T-cell (primary cell): ENCODE data around the gene KCNQ2. TPM values are rescaled to one million over a fixed set of nuclear protein-coding genes. Genes with fewer than 3 reads are reported as not detected.

Experiments
- ATAC-seq, 4 experiments: fragments of 200-7000 bp in 3 of 4; fragments of 150-1000 bp in 1 of 4; cut with Tn5 transposase; replicated peaks in 1 of 4; 1 replicate in 3 of 4; 2 replicates in 1 of 4; pipeline ENCODE4 v1.10.0; 2021; ENCODE audit warnings: moderate library complexity in 3 of 4, mild to moderate bottlenecking in 2 of 4, moderate number of reproducible peaks in 1 of 4
- CTCF ChIA-PET, 2 donors: fragments of 300-600 bp; sonication (Branson Sonifier 250); formaldehyde crosslinking; loops; one replicate each; lab custom pipeline; 2022; ENCODE audit warnings: antibody characterized with exemption in 2 of 2; lab: Charles Lee
- POLR2A ChIA-PET, 2 donors: fragments of 300-600 bp; sonication (Branson Sonifier 250); formaldehyde crosslinking; loops; one replicate each; lab custom pipeline; 2022; ENCODE audit warnings: antibody characterized with exemption in 2 of 2; lab: Charles Lee
- DNase-seq, 35 experiments: peaks; one replicate each; pipeline versions ENCODE4 v3.0.0 to v3.0.0-alpha.2; 2013 to 2023
- H3K27ac ChIP-seq: one replicate; pipeline ENCODE4 v1.5.1; 2013; ENCODE audit warnings: low read length
- H3K27me3 ChIP-seq, 2 experiments: replicated peaks in 1 of 2; 1 replicate in 1 of 2; 2 replicates in 1 of 2; pipeline versions ENCODE4 v1.6.1 to v1.7.0; 2013; ENCODE audit warnings: low read length in 1 of 2, mixed read lengths in 1 of 2; ENCODE audit not compliant: control insufficient read depth in 2 of 2, insufficient read depth in 2 of 2; ENCODE audit errors: extremely low read depth in 1 of 2
- H3K36me3 ChIP-seq, 2 donors: 1 replicate in 1 of 2; 2 replicates in 1 of 2; pipeline versions ENCODE4 v1.6.1 to v1.7.0; 2013; ENCODE audit warnings: low read length in 1 of 2; ENCODE audit not compliant: control insufficient read depth in 2 of 2, insufficient read depth in 1 of 2; ENCODE audit errors: extremely low read depth in 1 of 2
- H3K4me1 ChIP-seq, 2 experiments: 1 replicate in 1 of 2; 2 replicates in 1 of 2; pipeline versions ENCODE4 v1.6.1 to v1.7.0; 2013; ENCODE audit warnings: low read length in 2 of 2, mixed read lengths in 1 of 2; ENCODE audit not compliant: insufficient read depth in 2 of 2, control insufficient read depth in 1 of 2; ENCODE audit errors: extremely low read depth in 1 of 2
- H3K4me3 ChIP-seq, 2 donors: 1 replicate in 1 of 2; 2 replicates in 1 of 2; pipeline versions ENCODE4 v1.5.1 to v1.7.0; 2013; ENCODE audit warnings: mild to moderate bottlenecking in 2 of 2, low read length in 1 of 2, moderate library complexity in 1 of 2; ENCODE audit not compliant: control insufficient read depth in 1 of 2; ENCODE audit errors: extremely low read depth in 1 of 2
- H3K9me3 ChIP-seq: 2 replicates; pipeline ENCODE4 v1.7.0; 2013
- H3K27ac Mint-ChIP-seq, 2 donors: one replicate each; pipeline ENCODE4 v1.8.0; 2020 to 2021; ENCODE audit warnings: mild to moderate bottlenecking in 2 of 2, mixed read lengths in 2 of 2
- H3K27me3 Mint-ChIP-seq, 2 donors: one replicate each; pipeline ENCODE4 v1.8.0; 2021 to 2022; ENCODE audit warnings: mixed read lengths in 2 of 2
- H3K36me3 Mint-ChIP-seq: one replicate; pipeline ENCODE4 v1.8.0; 2021; ENCODE audit warnings: mixed read lengths
- H3K4me1 Mint-ChIP-seq, 3 donors: one replicate each; pipeline ENCODE4 v1.8.0; 2020 to 2022; ENCODE audit warnings: mixed read lengths in 3 of 3, mild to moderate bottlenecking in 1 of 3
- H3K4me3 Mint-ChIP-seq, 3 donors: one replicate each; pipeline ENCODE4 v1.8.0; 2020 to 2022; ENCODE audit warnings: mild to moderate bottlenecking in 3 of 3, mixed read lengths in 3 of 3, moderate library complexity in 3 of 3
- H3K9me3 Mint-ChIP-seq, 3 donors: one replicate each; pipeline ENCODE4 v1.8.0; 2020 to 2022; ENCODE audit warnings: mixed read lengths in 3 of 3
- WGBS: methylation state at CpG from one replicate; pipeline ENCODE4 v1.1.5; 2013; ENCODE audit warnings: missing lambda C conversion rate; ENCODE audit not compliant: insufficient coverage; 5-methylcytosine and 5-hydroxymethylcytosine counted together
- total RNA-seq, 35 experiments: library from RNA in 6 of 35; stranded (reverse) in 6 of 35; fragments of 120-200 nt in 1 of 35; gene quantifications; one replicate each; pipeline versions ENCODE4 v1.2.1 to v1.2.4 and lab custom pipeline; 2013 to 2026

Gene KCNQ2
- total RNA-seq, 5 donors from 2014 or later (not counting 1 experiment from before 2014, with no cell fraction given): 0.19 to 0.49 (median 0.32) TPM

DNA sequence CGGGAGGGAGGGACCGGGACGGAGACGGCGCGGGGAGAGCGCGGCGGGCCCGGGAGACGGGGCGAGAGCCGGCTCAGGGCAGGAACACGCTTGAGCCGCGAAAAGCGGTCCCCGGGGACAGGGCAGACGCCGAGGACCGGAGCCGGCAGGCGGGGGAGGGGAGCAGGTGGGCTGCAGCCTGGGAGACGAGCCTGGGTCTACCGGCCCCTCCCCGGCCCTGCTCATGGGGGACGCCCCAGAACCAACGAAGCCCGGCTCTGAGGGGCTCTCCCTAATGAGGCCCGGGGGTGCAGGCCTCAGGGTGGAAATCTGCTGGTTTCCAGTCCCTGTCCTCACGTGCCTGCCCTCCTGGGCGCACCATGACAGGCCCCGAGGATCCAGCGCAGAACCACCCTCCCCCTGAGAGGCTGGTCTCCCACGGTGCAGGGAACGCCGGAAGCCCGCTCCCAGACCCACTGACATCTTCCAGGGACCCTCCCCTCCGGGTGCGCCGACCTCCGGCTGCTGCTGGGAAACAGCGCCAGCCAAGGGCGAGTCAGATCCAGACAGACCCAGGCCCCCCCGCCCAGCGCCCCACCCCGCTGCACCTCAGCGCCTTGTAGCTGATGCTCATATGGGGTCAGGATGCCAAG lies 27.0 kb upstream of the KCNQ2 start:
- ChIA-PET POLR2A (no interaction called here), CTCF (no interaction called here)
- peak overlapping the region; percentile 24 to 45 (median 39) for H3K4me3 Mint-ChIP-seq
- H3K4me1 Mint-ChIP-seq: peaks cover 0 to 8% (median 4%) of the 10 kb centered on the region in 3 donors
- Histone ChIP-seq H3K36me3 (no peaks in the 10 kb centered on the region), H3K4me1 (peaks cover 0 to 29% of the 10 kb centered on the region in 2 experiments), H3K9me3 (no peaks in the 10 kb centered on the region), H3K27me3 (peaks cover 0 to 76% of the 10 kb centered on the region in 2 experiments), H3K27ac (no peak overlapping the region), H3K4me3 (peak overlapping the region; percentile 4 to 30)
- WGBS: 18% methylated on average over 44 of the region's 48 CpGs
- peak; percentile 9 to 33 (median 16) for ATAC-seq
- DNase-seq: no peak
- peaks cover 0 to 4% (median 3%) of the 10 kb centered on the region in 3 donors for H3K9me3 Mint-ChIP-seq
- H3K27me3 Mint-ChIP-seq: peaks cover 0 to 20% of the 10 kb centered on the region in 2 donors
- H3K27ac Mint-ChIP-seq: no peak overlapping the region
- no peaks in the 10 kb centered on the region for H3K36me3 Mint-ChIP-seq

DNA sequence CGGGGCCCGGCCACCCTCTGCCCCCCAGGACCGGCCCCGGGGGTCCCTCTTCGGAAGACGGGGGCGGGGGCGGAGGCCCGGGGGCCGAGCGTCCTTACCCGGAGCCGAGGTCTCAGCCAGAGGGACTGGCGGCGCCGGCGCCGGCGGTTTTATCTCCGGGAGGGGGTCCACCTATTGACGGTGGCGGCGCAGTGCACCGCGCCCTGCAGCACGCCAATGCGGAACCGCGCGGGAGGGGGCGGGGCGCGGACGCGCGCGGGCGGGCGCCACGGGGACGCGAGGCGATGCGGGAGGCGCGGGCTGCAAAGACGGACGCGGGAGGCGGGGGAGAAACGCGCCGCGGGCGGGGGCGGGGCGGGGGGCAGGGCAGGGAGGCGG lies 26.5 kb upstream of the KCNQ2 start, which contains the start of gene EEF1A2:
Gene EEF1A2 (minus strand): TSS at position 124 of the 378 bp plus-strand sequence. CDS start 1,320 bp downstream, outside the sequence.
- H3K27me3 ChIP-seq: peaks cover 0 to 77% of the 10 kb centered on the region in 2 experiments
- DNase-seq (peak in 31 of 35 experiments; percentile 22 to 81 (median 48)), ATAC-seq (peak; percentile 77 to 84 (median 79))
- Mint-ChIP-seq H3K4me3 (peak within 1 kb of the TSS; percentile 24 to 52 (median 39)), H3K27ac (no peak within 1 kb of the TSS), H3K27me3 (peaks cover 0 to 20% of the 10 kb centered on the region in 2 donors), H3K4me1 (peaks cover 0 to 8% (median 4%) of the 10 kb centered on the region in 3 donors), H3K9me3 (peaks cover 0 to under 1% (median under 1%) of the 10 kb centered on the region in 3 donors), H3K36me3 (no peaks in the 10 kb centered on the region)
- H3K9me3 ChIP-seq: no peaks in the 10 kb centered on the region
- peak within 1 kb of the TSS; percentile 4 to 30 for H3K4me3 ChIP-seq
- no peak within 1 kb of the TSS for H3K27ac ChIP-seq
- ChIA-PET POLR2A (no interaction called here), CTCF (no interaction called here)
- WGBS: 1% methylated on average over 44 of the region's 58 CpGs
- peaks cover 0 to 29% of the 10 kb centered on the region in 2 experiments for H3K4me1 ChIP-seq
- H3K36me3 ChIP-seq: no peaks in the 10 kb centered on the region

DNA sequence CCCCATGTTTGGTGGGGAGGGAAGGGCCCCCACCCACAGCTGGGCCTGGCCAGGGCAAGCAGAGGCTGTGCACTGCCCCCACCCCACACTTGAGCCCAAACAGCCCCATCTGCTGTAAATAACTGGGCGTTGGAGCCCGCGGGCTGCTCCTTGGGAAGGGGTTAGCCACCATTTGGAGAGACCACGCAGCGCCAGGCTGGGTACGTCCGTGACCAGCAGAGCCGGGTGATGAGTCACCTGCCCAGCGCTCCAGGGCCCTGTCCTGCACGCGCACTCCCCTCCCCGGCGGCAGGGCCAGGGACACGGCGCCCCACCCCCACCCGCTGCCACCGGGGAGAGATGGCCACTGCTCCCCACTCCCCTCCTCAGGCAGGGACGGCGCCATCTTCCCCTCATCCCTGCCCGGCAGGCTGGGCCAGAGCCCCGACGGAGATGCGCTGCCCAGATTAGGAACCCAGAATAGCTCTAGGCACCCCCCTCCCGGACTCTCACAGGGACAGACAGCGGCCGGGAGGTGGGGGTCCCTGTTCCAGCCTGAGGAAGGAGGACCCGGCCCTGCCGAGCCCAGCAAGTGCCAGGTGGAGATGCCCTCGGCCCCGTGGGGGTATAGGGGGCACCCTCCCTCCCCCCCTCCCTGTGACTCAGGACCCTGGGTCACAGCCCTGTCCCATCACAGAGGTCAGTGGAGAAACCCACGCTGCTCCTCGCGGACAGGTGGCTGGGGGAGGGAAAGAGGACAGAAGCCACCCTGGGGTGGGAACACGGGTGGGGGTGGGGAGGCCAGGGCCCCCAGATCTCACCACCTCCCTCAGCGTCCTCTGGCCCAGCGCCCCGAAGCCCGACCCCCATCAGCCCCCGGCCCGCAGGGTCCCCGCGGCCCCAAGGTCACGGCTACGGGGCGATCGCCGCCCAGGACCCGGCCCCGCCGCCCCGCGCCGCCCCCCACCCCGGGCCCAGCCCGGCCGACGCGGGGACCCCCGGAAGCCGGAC lies 25.8 kb upstream of the KCNQ2 start:
- Mint-ChIP-seq H3K9me3 (no peaks in the 10 kb centered on the region), H3K4me1 (peaks cover 0 to 8% (median 4%) of the 10 kb centered on the region in 3 donors), H3K4me3 (peak overlapping the region in 1 of 3 donors; percentile 52), H3K27ac (no peak overlapping the region), H3K36me3 (no peaks in the 10 kb centered on the region), H3K27me3 (peaks cover 0 to 20% of the 10 kb centered on the region in 2 donors)
- ChIA-PET POLR2A (no interaction called here), CTCF (no interaction called here)
- Histone ChIP-seq H3K27ac (no peak overlapping the region), H3K36me3 (no peaks in the 10 kb centered on the region), H3K4me1 (peaks cover 0 to 29% of the 10 kb centered on the region in 2 experiments), H3K27me3 (peaks cover 0 to 74% of the 10 kb centered on the region in 2 experiments), H3K9me3 (no peaks in the 10 kb centered on the region), H3K4me3 (no peak overlapping the region)
- DNase-seq (no peak), ATAC-seq (no peak)
- 10% methylated on average over 48 of the region's 60 CpGs for WGBS

GRCh38 chr20:63497138-63497945 lies 24.9 kb upstream of the KCNQ2 start:
- DNase-seq (no peak), ATAC-seq (no peak)
- peaks cover 5 to 20% of the 10 kb centered on the region in 2 donors for H3K27me3 Mint-ChIP-seq
- H3K27me3 ChIP-seq: peaks cover 0 to 66% of the 10 kb centered on the region in 2 experiments
- peaks cover 0 to 8% (median 4%) of the 10 kb centered on the region in 3 donors for H3K4me1 Mint-ChIP-seq
- H3K4me3 ChIP-seq: no peak overlapping the region
- H3K36me3 Mint-ChIP-seq: no peaks in the 10 kb centered on the region
- no peaks in the 10 kb centered on the region for H3K9me3 ChIP-seq
- peaks cover 0 to 29% of the 10 kb centered on the region in 2 experiments for H3K4me1 ChIP-seq
- H3K36me3 ChIP-seq: no peaks in the 10 kb centered on the region
- H3K9me3 Mint-ChIP-seq: no peaks in the 10 kb centered on the region
- H3K27ac ChIP-seq: no peak overlapping the region
- CTCF ChIA-PET: interaction anchor here in 1 of 2 donors (0.6 kb wide), 1 partner anchor 23 kb away, joined by 4 read pairs; the partner anchor contains the start of gene PPDPF
- H3K27ac Mint-ChIP-seq: peak overlapping the region in 1 of 2 donors; percentile 43
- 83% methylated on average over 12 of the region's 20 CpGs for WGBS
- H3K4me3 Mint-ChIP-seq: peak overlapping the region in 2 of 3 donors; percentile 31 to 52
- POLR2A ChIA-PET: no interaction called here

DNA sequence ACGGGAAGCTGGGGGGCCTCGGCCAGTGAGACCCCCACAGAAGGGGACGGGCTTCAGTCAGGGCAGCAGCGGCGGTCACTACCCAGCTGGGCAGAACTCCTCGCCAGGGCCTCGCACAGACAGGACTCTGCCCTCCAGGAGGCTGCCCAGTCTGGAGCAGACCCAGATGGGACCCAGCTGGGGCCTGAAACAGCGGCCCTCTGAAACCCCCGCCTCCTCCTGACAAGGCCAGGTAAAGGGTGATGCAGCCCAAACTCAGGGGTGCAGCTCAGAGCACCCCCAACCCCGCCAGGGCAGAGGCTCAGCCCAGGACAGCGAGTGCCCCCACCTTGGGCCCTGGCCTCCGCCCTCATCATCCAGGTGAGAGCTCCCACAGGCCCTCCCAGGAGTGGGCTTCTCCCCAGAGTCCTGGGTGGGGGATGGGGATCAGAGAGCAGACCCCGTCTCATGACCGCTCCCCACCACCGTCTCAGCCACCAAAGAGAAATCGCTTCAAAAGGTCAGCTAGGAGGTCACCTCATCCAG lies 24.2 kb upstream of the KCNQ2 start:
- Mint-ChIP-seq H3K9me3 (no peaks in the 10 kb centered on the region), H3K36me3 (no peaks in the 10 kb centered on the region), H3K27ac (no peak overlapping the region), H3K27me3 (peaks cover 8 to 23% of the 10 kb centered on the region in 2 donors), H3K4me1 (peaks cover 0 to 8% (median 4%) of the 10 kb centered on the region in 3 donors), H3K4me3 (peak overlapping the region in 2 of 3 donors; percentile 31 to 52)
- Histone ChIP-seq H3K27me3 (peaks cover 0 to 61% of the 10 kb centered on the region in 2 experiments), H3K4me3 (peak overlapping the region; percentile 27 to 47), H3K9me3 (no peaks in the 10 kb centered on the region), H3K27ac (no peak overlapping the region), H3K36me3 (no peaks in the 10 kb centered on the region), H3K4me1 (peaks cover 0 to 29% of the 10 kb centered on the region in 2 experiments)
- ChIA-PET CTCF (interaction anchor here in 1 of 2 donors (0.6 to 0.7 kb wide), 2 partner anchors 24 to 668 kb away, joined by 3 to 4 read pairs; partner anchors contain the start of gene PPDPF), POLR2A (no interaction called here)
- 60% methylated on average over 10 of the region's 16 CpGs for WGBS
- DNase-seq: no peak
- no peak for ATAC-seq
